ENCODE results near the gene INMT. TPM values are rescaled to one million over a fixed set of nuclear protein-coding genes. Genes with fewer than 3 reads are reported as not detected.
A peak's percentile ranks its signal among the peaks of the same experiment; 100 is the strongest.

The INMT gene
- total and polyA plus RNA-seq, 8 donors = 4.2 to 18.7 (median 9.6) TPM

- ATAC-seq (no peak), FAIRE-seq (no peak), DNase-seq (no peak)
- H3K36me3 ChIP-seq = peaks cover 0 to 12% (median 0%) of the 10 kb centered on the region in 3 donors
- H3K4me3 ChIP-seq = no peak overlapping the region
- no peaks in the 10 kb centered on the region for H3K27me3 ChIP-seq
- no peak overlapping the region for H3K27ac ChIP-seq
- intact Hi-C loops (cut with DNase I) = no loop called here
- H3K4me1 ChIP-seq = no peaks in the 10 kb centered on the region
- no peak for TF ChIP-seq CTCF (IDR thresholded peaks at IDR 0.05)
- WGBS, 2 donors = 91 to 93% methylated on average over 9 of the region's 9 CpGs
- H3K9me3 ChIP-seq = no peaks in the 10 kb centered on the region
These were observed 33.9 kb downstream of the INMT start for GRCh38 chr7:30785786-30786185.

GRCh38 chr7:30787486-30787885 lies 35.6 kb downstream of the INMT start:
- Histone ChIP-seq H3K4me3 (no peak overlapping the region), H3K27me3 (no peaks in the 10 kb centered on the region), H3K36me3 (peaks cover 0 to 20% (median 0%) of the 10 kb centered on the region in 3 donors), H3K27ac (no peak overlapping the region), H3K4me1 (no peaks in the 10 kb centered on the region), H3K9me3 (no peaks in the 10 kb centered on the region)
- TF ChIP-seq CTCF (IDR thresholded peaks at IDR 0.05) = no peak
- no peak for ATAC-seq
- intact Hi-C loops (cut with DNase I) = no loop called here
- no peak for DNase-seq
- WGBS, 2 donors = 82 to 92% methylated on average over 1 of the region's 1 CpG
- FAIRE-seq = no peak

GRCh38 chr7:30788640-30789333 lies 36.9 kb downstream of the INMT start:
- Histone ChIP-seq H3K27ac (no peak overlapping the region), H3K36me3 (peaks cover 0 to 14% (median 0%) of the 10 kb centered on the region in 3 donors), H3K4me1 (no peaks in the 10 kb centered on the region), H3K27me3 (no peaks in the 10 kb centered on the region), H3K4me3 (no peak overlapping the region), H3K9me3 (no peaks in the 10 kb centered on the region)
- DNase-seq (no peak), FAIRE-seq (no peak), ATAC-seq (no peak)
- WGBS, 2 donors = 63 to 85% methylated on average over 11 of the region's 11 CpGs
- no peak for TF ChIP-seq CTCF (IDR thresholded peaks at IDR 0.05)
- intact Hi-C loops (cut with DNase I) = no loop called here

GRCh38 chr7:30789334-30789711 lies 37.4 kb downstream of the INMT start:
- no peak for TF ChIP-seq CTCF (IDR thresholded peaks at IDR 0.05)

GRCh38 chr7:30790356-30790755 lies 38.4 kb downstream of the INMT start:
- ATAC-seq (no peak), DNase-seq (no peak), FAIRE-seq (no peak)
- Histone ChIP-seq H3K36me3 (peaks cover 0 to 7% (median 0%) of the 10 kb centered on the region in 3 donors), H3K4me3 (no peak overlapping the region), H3K4me1 (no peaks in the 10 kb centered on the region), H3K27me3 (no peaks in the 10 kb centered on the region), H3K9me3 (no peaks in the 10 kb centered on the region), H3K27ac (no peak overlapping the region)
- WGBS, 2 donors = 84% methylated on average over 4 of the region's 4 CpGs
- intact Hi-C loops (cut with DNase I) = loop anchor here in 1 of 3 donors (10.0 kb wide), 1 partner anchor 184 kb away; no protein-coding TSS in a partner anchor
- TF ChIP-seq CTCF (IDR thresholded peaks at IDR 0.05) = no peak

More at GRCh38 chr7:30789334-30789711, 37.4 kb downstream of the INMT start:
- Histone ChIP-seq H3K4me1 (no peaks in the 10 kb centered on the region), H3K36me3 (peaks cover 0 to 13% (median 0%) of the 10 kb centered on the region in 3 donors), H3K9me3 (no peaks in the 10 kb centered on the region), H3K27ac (no peak overlapping the region), H3K27me3 (no peaks in the 10 kb centered on the region), H3K4me3 (no peak overlapping the region)
- FAIRE-seq (no peak), DNase-seq (no peak), ATAC-seq (peak in 2 of 4 donors; percentile 60 to 69)
- 85 to 86% methylated on average over 3 of the region's 3 CpGs for WGBS, 2 donors
- intact Hi-C loops (cut with DNase I) = no loop called here

All from pancreas (tissue), 10 donors.